Right atrium auricular region (tissue), 2 donors: ENCODE data around the gene LPP. TPM values are rescaled to one million over a fixed set of nuclear protein-coding genes. Genes with fewer than 3 reads are reported as not detected.

Experiments
- DNase-seq: peaks from one replicate; pipeline ENCODE4 v3.0.0-alpha.2; 2019; ENCODE audit warnings: low spot score
- H3K27ac ChIP-seq, 2 donors: fragments of 200-600 bp; sonication (generic); 1 replicate in 1 of 2; 2 replicates in 1 of 2; pipeline ENCODE4 v1.5.1; 2016 to 2019
- H3K27me3 ChIP-seq, 2 donors: fragments of 200-600 bp; sonication (generic); one replicate each; pipeline versions ENCODE4 v1.5.1 to v1.6.0; 2017 to 2019
- H3K36me3 ChIP-seq: fragments of 200-600 bp; sonication (generic); one replicate; pipeline ENCODE4 v1.5.1; 2016
- H3K4me1 ChIP-seq, 2 donors: fragments of 200-600 bp; sonication (generic); one replicate each; pipeline versions ENCODE4 v1.5.1 to v1.6.0; 2017 to 2019
- H3K4me3 ChIP-seq, 2 donors: fragments of 200-600 bp; sonication (generic); 1 replicate in 1 of 2; 2 replicates in 1 of 2; pipeline ENCODE4 v1.5.1; 2017 to 2019; ENCODE audit warnings: mild to moderate bottlenecking in 1 of 2, moderate library complexity in 1 of 2
- H3K9me3 ChIP-seq, 2 donors: fragments of 200-600 bp; sonication (generic); one replicate each; pipeline ENCODE4 v1.5.1; 2019
- CTCF ChIP-seq, 2 donors: fragments of 200-600 bp; sonication (generic); IDR thresholded peaks; one replicate each; pipeline ENCODE4 v1.5.1; 2019; ENCODE audit warnings: antibody characterized with exemption in 2 of 2
- total RNA-seq, 2 donors: library from RNA; depleted of rRNA; stranded (reverse); fragments of >200 nt; gene quantifications; one replicate each; pipeline ENCODE4 v1.1.0, GENCODE V29; 2016

LPP gene
- total RNA-seq, 2 donors from 2014 or later: 117 to 186 TPM

- no peak for DNase-seq
- Histone ChIP-seq H3K27me3 (no peaks in the 10 kb centered on the region), H3K27ac (peak overlapping the region; percentile 72 to 94), H3K4me1 (peaks cover 0 to 74% of the 10 kb centered on the region in 2 donors), H3K36me3 (no peaks in the 10 kb centered on the region), H3K4me3 (no peak overlapping the region), H3K9me3 (no peaks in the 10 kb centered on the region)
- no peak for TF ChIP-seq CTCF (IDR thresholded peaks at IDR 0.05)
Measured at GRCh38 chr3:188271226-188271914, 117.4 kb downstream of the LPP start.

DNA sequence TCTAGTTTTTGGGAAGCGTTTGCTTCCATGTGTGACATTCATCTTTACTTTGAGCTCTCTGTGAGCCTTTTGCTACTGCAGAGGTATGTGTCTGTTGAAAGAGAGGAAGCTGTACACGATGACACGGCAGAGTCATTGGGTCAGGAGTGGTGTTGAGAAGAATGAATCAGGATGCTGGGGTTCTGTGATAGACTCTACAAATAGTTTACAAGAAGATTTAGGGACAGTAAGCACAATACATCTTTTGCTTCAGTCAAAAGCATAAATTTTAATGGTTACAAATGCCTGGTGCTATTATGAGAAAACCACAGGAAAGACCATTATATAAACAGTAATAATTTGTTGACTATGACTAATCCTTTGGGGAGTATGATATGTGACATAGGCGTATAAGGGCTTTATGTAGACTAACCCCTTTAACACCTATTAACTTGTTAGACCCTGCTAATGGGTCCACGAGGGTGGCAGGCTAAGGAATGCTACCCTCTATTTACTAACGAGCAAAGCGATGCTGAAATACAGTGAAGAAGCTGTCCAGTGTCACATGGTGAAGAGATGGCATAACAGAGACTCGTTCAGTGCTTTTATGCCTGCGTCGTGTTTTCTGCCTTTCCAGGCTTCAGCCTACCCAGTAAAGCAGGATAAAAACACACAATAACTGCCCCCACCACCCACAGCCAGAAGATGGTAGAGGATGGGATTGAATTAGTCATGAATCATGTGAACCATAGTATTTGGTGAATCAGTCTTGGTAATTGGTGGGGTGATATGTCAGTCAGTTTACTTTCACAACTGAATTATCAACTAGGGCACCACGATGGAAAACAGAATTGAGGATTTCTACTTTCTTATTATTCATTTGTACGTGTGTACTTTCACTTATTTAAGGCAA lies 118.8 kb downstream of the LPP start:
- no peaks in the 10 kb centered on the region for H3K27me3 ChIP-seq
- peaks cover 0 to 67% of the 10 kb centered on the region in 2 donors for H3K4me1 ChIP-seq
- no peak for DNase-seq
- no peaks in the 10 kb centered on the region for H3K9me3 ChIP-seq
- no peak for TF ChIP-seq CTCF (IDR thresholded peaks at IDR 0.05)
- peak overlapping the region; percentile 72 to 94 for H3K27ac ChIP-seq
- no peaks in the 10 kb centered on the region for H3K36me3 ChIP-seq
- no peak overlapping the region for H3K4me3 ChIP-seq

DNA sequence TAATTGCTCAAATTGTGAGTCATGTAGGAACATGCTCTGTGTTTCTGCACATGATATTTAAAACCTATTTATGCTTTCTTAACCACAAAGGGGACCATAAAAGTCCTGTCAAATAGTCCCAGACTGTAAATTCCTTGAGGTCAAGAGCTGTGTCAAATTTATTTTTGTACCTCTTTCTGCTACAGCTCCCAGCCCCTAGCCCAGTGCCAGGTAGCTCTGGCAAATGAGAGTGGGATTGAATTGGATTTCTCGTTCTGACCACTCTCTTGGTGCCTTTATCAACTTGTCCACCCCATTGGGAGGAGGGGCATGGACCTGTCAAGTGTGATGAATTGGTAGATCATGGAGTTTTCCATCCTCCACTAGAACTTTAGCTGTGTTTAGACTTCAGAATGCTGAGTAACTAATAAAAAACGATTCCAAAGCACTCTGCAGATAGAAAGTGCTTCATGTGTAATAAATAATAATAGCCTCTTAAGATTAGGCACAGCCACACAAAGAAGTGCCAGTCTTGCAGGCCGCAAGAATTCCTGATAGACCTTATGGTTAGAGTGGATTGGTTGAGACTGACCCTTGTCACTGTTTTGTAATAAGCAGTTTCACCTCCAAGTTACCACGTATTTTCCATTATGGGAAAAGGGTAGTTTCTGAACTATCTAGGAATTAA lies 120.4 kb downstream of the LPP start:
- Histone ChIP-seq H3K9me3 (no peaks in the 10 kb centered on the region), H3K4me3 (no peak overlapping the region), H3K36me3 (no peaks in the 10 kb centered on the region), H3K4me1 (peaks cover 0 to 66% of the 10 kb centered on the region in 2 donors), H3K27ac (peak overlapping the region; percentile 39 to 94), H3K27me3 (no peaks in the 10 kb centered on the region)
- no peak for DNase-seq
- no peak for TF ChIP-seq CTCF (IDR thresholded peaks at IDR 0.05)

DNA sequence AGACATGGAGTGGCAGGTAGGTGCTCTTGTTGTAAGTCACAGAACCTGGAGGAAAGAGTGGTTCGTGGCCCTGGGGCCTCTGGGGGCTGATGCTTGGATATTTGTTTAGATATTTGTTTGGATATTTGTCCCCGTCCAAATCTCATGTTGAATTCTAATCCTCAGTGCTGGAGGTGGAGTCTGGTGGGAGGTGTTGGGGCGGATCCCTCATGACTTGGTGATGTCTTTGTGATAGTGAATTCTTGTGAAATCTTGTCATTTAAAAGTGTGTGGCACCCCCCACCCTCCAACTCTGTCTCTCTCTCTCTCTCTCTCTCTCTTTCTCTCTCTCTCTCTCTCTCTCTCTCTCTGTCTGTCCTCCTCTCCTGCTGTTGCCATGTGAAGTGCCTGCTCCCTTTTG lies 122.4 kb downstream of the LPP start:
- Histone ChIP-seq H3K9me3 (no peaks in the 10 kb centered on the region), H3K4me1 (peaks cover 0 to 58% of the 10 kb centered on the region in 2 donors), H3K27me3 (no peaks in the 10 kb centered on the region), H3K4me3 (no peak overlapping the region), H3K27ac (peak overlapping the region; percentile 39 to 94), H3K36me3 (no peaks in the 10 kb centered on the region)
- no peak for DNase-seq
- no peak for TF ChIP-seq CTCF (IDR thresholded peaks at IDR 0.05)

- Histone ChIP-seq H3K27me3 (no peaks in the 10 kb centered on the region), H3K36me3 (no peaks in the 10 kb centered on the region), H3K4me3 (no peak overlapping the region), H3K4me1 (peaks cover 0 to 65% of the 10 kb centered on the region in 2 donors), H3K9me3 (no peaks in the 10 kb centered on the region), H3K27ac (peak overlapping the region; percentile 45 to 67)
- no peak for TF ChIP-seq CTCF (IDR thresholded peaks at IDR 0.05)
- DNase-seq: no peak
Measured at GRCh38 chr3:188278717-188279324, 124.9 kb downstream of the LPP start.
